Measurements from ENCODE around the gene ECHS1.

DNA sequence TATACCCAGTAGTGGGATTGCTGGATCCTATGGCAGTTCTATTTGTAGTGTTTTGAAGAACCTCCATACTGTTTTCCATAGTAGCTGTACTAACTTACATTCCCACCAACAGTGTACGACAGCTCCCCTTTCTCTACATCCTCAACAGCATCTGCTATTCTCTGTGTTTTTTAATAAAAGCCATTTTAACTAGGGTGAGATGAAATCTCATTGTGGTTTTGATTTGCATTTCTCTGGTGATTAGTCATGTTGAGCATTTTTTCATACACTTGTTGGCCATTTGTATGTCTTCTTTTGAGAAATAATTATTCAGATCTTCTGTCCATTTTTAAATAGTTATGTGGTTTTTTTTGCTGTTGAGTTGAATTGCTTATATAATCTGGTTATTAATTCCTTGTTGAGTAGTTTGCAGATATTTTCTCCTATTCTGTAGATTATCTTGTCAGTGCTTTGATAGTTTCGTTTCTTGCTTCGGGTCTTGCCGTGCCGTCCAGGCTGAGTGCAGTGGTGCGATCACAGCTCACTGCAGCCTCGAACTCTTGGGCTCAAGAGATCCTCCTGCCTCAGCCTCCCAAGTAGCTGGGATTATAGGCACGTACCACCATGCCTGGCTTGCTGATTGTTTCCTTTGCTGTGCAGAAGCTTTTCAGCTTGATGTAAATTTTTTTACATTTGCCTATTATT is 32.8 kb upstream of the ECHS1 start:
- TF ChIP-seq, protein P1, sequence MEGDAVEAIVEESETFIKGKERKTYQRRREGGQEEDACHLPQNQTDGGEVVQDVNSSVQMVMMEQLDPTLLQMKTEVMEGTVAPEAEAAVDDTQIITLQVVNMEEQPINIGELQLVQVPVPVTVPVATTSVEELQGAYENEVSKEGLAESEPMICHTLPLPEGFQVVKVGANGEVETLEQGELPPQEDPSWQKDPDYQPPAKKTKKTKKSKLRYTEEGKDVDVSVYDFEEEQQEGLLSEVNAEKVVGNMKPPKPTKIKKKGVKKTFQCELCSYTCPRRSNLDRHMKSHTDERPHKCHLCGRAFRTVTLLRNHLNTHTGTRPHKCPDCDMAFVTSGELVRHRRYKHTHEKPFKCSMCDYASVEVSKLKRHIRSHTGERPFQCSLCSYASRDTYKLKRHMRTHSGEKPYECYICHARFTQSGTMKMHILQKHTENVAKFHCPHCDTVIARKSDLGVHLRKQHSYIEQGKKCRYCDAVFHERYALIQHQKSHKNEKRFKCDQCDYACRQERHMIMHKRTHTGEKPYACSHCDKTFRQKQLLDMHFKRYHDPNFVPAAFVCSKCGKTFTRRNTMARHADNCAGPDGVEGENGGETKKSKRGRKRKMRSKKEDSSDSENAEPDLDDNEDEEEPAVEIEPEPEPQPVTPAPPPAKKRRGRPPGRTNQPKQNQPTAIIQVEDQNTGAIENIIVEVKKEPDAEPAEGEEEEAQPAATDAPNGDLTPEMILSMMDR (IDR thresholded peaks at IDR 0.05 in 8 of 11, conservative IDR thresholded peaks at IDR 0.05 in 3 of 11): no peak
- TF ChIP-seq POLR2AphosphoS5 (IDR thresholded peaks at IDR 0.05): no peak

Data from spleen (tissue), 7 donors.